Measurements from ENCODE around the gene MAST3.

DNA sequence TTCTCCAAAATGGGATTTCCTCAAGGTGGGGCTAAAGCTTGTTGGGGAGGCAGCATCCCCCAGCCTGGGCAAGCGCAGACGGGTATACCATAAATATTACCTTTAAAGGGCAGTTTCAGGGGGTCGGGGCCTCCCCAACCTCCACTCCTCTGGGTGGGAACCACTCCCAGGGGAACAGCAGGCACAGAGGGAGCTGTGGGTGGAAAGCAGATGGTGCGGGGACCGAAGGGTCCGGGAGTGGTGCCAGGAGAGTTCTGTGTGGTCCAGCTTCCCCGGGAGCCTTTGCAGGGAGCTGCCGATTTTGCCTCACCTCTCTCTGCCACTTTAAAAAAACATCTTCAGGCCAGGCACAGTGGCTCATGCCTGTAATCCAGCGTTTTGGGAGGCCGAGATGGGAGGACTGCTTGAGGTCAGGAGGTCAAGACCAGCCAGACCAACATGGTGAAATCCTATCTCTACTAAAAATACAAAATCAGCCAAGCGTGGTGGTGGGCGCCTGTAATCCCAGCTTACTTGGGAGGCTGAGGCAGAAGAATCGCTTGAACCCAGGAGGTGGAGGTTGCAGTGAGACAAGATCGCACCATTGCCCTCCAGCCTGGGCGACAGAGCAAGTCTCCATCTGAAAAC, 5.5 kb downstream of the MAST3 start:
- TF ChIP-seq CTCF (IDR thresholded peaks at IDR 0.05; ENCODE audit: insufficient read depth, low read length, poor library complexity, severe bottlenecking) (no peak), EZH2phosphoT487 (conservative IDR thresholded peaks at IDR 0.05; ENCODE audit: low read length) (no peak)

All from SU-DHL-6 (cell line).